Measurements from ENCODE around the gene IL1RAPL1.

IL1RAPL1 gene

GRCh38 chrX:28946846-28947245, 359.6 kb downstream of the IL1RAPL1 start:
- ATAC-seq = no peak
- no peak for TF ChIP-seq ISL1 (CRISPR knock-in tag; IDR thresholded peaks at IDR 0.05)
- TF ChIP-seq OSR1 (CRISPR knock-in tag; IDR thresholded peaks at IDR 0.05) = no peak
- TF ChIP-seq ZC3H10 (CRISPR knock-in tag; IDR thresholded peaks at IDR 0.05) = no peak
- no peak for TF ChIP-seq TOX (CRISPR knock-in tag; IDR thresholded peaks at IDR 0.05; ENCODE audit: borderline replicate concordance)
- no peak for TF ChIP-seq PPARA (CRISPR knock-in tag; IDR thresholded peaks at IDR 0.05; ENCODE audit: borderline replicate concordance)
- no peak for TF ChIP-seq CSDC2 (CRISPR knock-in tag; IDR thresholded peaks at IDR 0.05)
- TF ChIP-seq TSHZ2 (CRISPR knock-in tag; IDR thresholded peaks at IDR 0.05) = no peak
- TF ChIP-seq TCF4 (CRISPR knock-in tag; IDR thresholded peaks at IDR 0.05; ENCODE audit: borderline replicate concordance) = no peak
- TF ChIP-seq GLIS3 (CRISPR knock-in tag; IDR thresholded peaks at IDR 0.05) = no peak
- no peak for TF ChIP-seq ZFP30 (CRISPR knock-in tag; IDR thresholded peaks at IDR 0.05)
- no peak for TF ChIP-seq ARNTL (CRISPR knock-in tag; IDR thresholded peaks at IDR 0.05; ENCODE audit: borderline replicate concordance, low read depth)
- no peak for TF ChIP-seq PATZ1 (CRISPR knock-in tag; IDR thresholded peaks at IDR 0.05; ENCODE audit: borderline replicate concordance)
- TF ChIP-seq ESRRG (CRISPR knock-in tag; IDR thresholded peaks at IDR 0.05) = no peak
- TF ChIP-seq ZNF70 (CRISPR knock-in tag; IDR thresholded peaks at IDR 0.05) = no peak
- no peak for TF ChIP-seq POU6F1 (CRISPR knock-in tag; IDR thresholded peaks at IDR 0.05; ENCODE audit: borderline replicate concordance, low read depth)
- TF ChIP-seq ZNF565 (CRISPR knock-in tag; conservative IDR thresholded peaks at IDR 0.05; ENCODE audit: low read depth) = no peak
- no peak for TF ChIP-seq SNAI2 (CRISPR knock-in tag; IDR thresholded peaks at IDR 0.05)
- TF ChIP-seq RARB (CRISPR knock-in tag; IDR thresholded peaks at IDR 0.05) = no peak
- TF ChIP-seq CSRNP3 (CRISPR knock-in tag; IDR thresholded peaks at IDR 0.05) = no peak

GRCh38 chrX:28960063-28960462, 372.8 kb downstream of the IL1RAPL1 start:
- TF ChIP-seq ARNTL (CRISPR knock-in tag; IDR thresholded peaks at IDR 0.05; ENCODE audit: borderline replicate concordance, low read depth) (no peak), ZNF8 (CRISPR knock-in tag; IDR thresholded peaks at IDR 0.05) (no peak), PATZ1 (CRISPR knock-in tag; IDR thresholded peaks at IDR 0.05; ENCODE audit: borderline replicate concordance) (no peak), ESRRG (CRISPR knock-in tag; IDR thresholded peaks at IDR 0.05) (no peak), TCF4 (CRISPR knock-in tag; IDR thresholded peaks at IDR 0.05; ENCODE audit: borderline replicate concordance) (no peak), SNAI2 (CRISPR knock-in tag; IDR thresholded peaks at IDR 0.05) (no peak), BACH2 (CRISPR knock-in tag; IDR thresholded peaks at IDR 0.05; ENCODE audit: borderline replicate concordance) (no peak), PPARA (CRISPR knock-in tag; IDR thresholded peaks at IDR 0.05; ENCODE audit: borderline replicate concordance) (no peak), TOX (CRISPR knock-in tag; IDR thresholded peaks at IDR 0.05; ENCODE audit: borderline replicate concordance) (no peak), ZFP30 (CRISPR knock-in tag; IDR thresholded peaks at IDR 0.05) (no peak), POU6F1 (CRISPR knock-in tag; IDR thresholded peaks at IDR 0.05; ENCODE audit: borderline replicate concordance, low read depth) (no peak), CSDC2 (CRISPR knock-in tag; IDR thresholded peaks at IDR 0.05) (no peak), TSHZ2 (CRISPR knock-in tag; IDR thresholded peaks at IDR 0.05) (no peak), ZNF70 (CRISPR knock-in tag; IDR thresholded peaks at IDR 0.05) (no peak), RARB (CRISPR knock-in tag; IDR thresholded peaks at IDR 0.05) (no peak), ZC3H10 (CRISPR knock-in tag; IDR thresholded peaks at IDR 0.05) (no peak), CSRNP3 (CRISPR knock-in tag; IDR thresholded peaks at IDR 0.05) (no peak)
- no peak for ATAC-seq

All from SK-N-SH treated with all-trans-retinoic acid at 6 μM for 48 hours (cell line).